H9 (cell line): ENCODE data around the gene PIK3R4. TPM values are rescaled to one million over a fixed set of nuclear protein-coding genes. Genes with fewer than 3 reads are reported as not detected.

Experiments
- DNase-seq: peaks from one replicate; pipeline ENCODE4 v3.0.0-alpha.2; 2017
- H2AFZ ChIP-seq: one replicate; pipeline ENCODE4 v1.6.1; 2013; ENCODE audit warnings: mild to moderate bottlenecking, low read length, control low read depth, moderate library complexity
- H2AK5ac ChIP-seq: 2 replicates; pipeline ENCODE4 v1.6.1; 2013; ENCODE audit warnings: low read length, control low read depth, mixed read lengths; ENCODE audit not compliant: insufficient read length
- H2BK120ac ChIP-seq: one replicate; pipeline ENCODE4 v1.6.1; 2013; ENCODE audit warnings: low read depth, mild to moderate bottlenecking, low read length, control low read depth, inconsistent platforms; ENCODE audit not compliant: poor library complexity, severe bottlenecking
- H2BK12ac ChIP-seq: 2 replicates; pipeline ENCODE4 v1.6.1; 2013; ENCODE audit warnings: low read length, control low read depth, mixed read lengths, low read depth; ENCODE audit not compliant: insufficient read length
- H2BK15ac ChIP-seq: 2 replicates; pipeline ENCODE4 v1.6.1; 2013; ENCODE audit warnings: low read depth, low read length, control low read depth
- H2BK20ac ChIP-seq: one replicate; pipeline ENCODE4 v1.6.1; 2013; ENCODE audit warnings: low read depth, mild to moderate bottlenecking, low read length, control low read depth, inconsistent platforms; ENCODE audit not compliant: poor library complexity, severe bottlenecking
- H2BK5ac ChIP-seq: 2 replicates; pipeline ENCODE4 v1.6.1; 2013; ENCODE audit warnings: low read length, control low read depth, mixed read lengths; ENCODE audit not compliant: insufficient read length
- H3K14ac ChIP-seq: 2 replicates; pipeline ENCODE4 v1.6.1; 2013; ENCODE audit warnings: low read length, control low read depth; ENCODE audit not compliant: insufficient read depth
- H3K18ac ChIP-seq: 2 replicates; pipeline ENCODE4 v1.6.1; 2013; ENCODE audit warnings: low read depth, mild to moderate bottlenecking, mixed read lengths, low read length, control low read depth; ENCODE audit not compliant: insufficient read length
- H3K23ac ChIP-seq: 2 replicates; pipeline ENCODE4 v1.6.1; 2013; ENCODE audit warnings: low read length, control low read depth, mixed read lengths, low read depth; ENCODE audit not compliant: insufficient read length
- H3K23me2 ChIP-seq: 2 replicates; pipeline ENCODE4 v1.6.1; 2013; ENCODE audit warnings: low read depth, mild to moderate bottlenecking, mixed read lengths, low read length, control low read depth; ENCODE audit not compliant: insufficient read length, poor library complexity, severe bottlenecking
- H3K27ac ChIP-seq: 2 replicates; pipeline ENCODE4 v1.5.1; 2013; ENCODE audit warnings: low read length, control low read depth, mixed read lengths, low read depth; ENCODE audit not compliant: insufficient read length
- H3K27me3 ChIP-seq: 2 replicates; pipeline ENCODE4 v1.6.1; 2013; ENCODE audit warnings: low read length, control low read depth, inconsistent platforms; ENCODE audit not compliant: insufficient read depth
- H3K4ac ChIP-seq: 2 replicates; pipeline ENCODE4 v1.6.1; 2013; ENCODE audit warnings: low read depth, mild to moderate bottlenecking, control low read depth, inconsistent platforms, low read length, moderate library complexity
- H3K4me1 ChIP-seq: 2 replicates; pipeline ENCODE4 v1.6.1; 2013; ENCODE audit warnings: low read length, control low read depth, inconsistent platforms; ENCODE audit not compliant: insufficient read depth
- H3K4me2 ChIP-seq: 2 replicates; pipeline ENCODE4 v1.6.1; 2013; ENCODE audit warnings: low read length, control low read depth, mixed read lengths; ENCODE audit not compliant: insufficient read length, insufficient read depth
- H3K56ac ChIP-seq: 2 replicates; pipeline ENCODE4 v1.6.1; 2013; ENCODE audit warnings: low read depth, mild to moderate bottlenecking, mixed read lengths, low read length, control low read depth; ENCODE audit not compliant: insufficient read length
- H3K79me1 ChIP-seq: 2 replicates; pipeline ENCODE4 v1.6.1; 2013; ENCODE audit warnings: low read depth, mild to moderate bottlenecking, moderate library complexity, low read length, control low read depth, inconsistent platforms; ENCODE audit not compliant: insufficient read depth, poor library complexity, severe bottlenecking
- H3K79me2 ChIP-seq: 2 replicates; pipeline ENCODE4 v1.6.1; 2013; ENCODE audit warnings: low read length, control low read depth, inconsistent platforms; ENCODE audit not compliant: insufficient read depth
- H3K9ac ChIP-seq: 2 replicates; pipeline ENCODE4 v1.6.1; 2013; ENCODE audit warnings: low read length, control low read depth, mixed read lengths; ENCODE audit not compliant: insufficient read length; ENCODE audit errors: extremely low read depth
- H3K9me3 ChIP-seq: one replicate; pipeline ENCODE4 v1.6.1; 2013; ENCODE audit warnings: low read depth, low read length, inconsistent platforms; ENCODE audit not compliant: control insufficient read depth
- H3T11ph ChIP-seq: one replicate; pipeline ENCODE4 v1.6.1; 2013; ENCODE audit warnings: mild to moderate bottlenecking, low read length, control low read depth, inconsistent platforms
- H4K20me1 ChIP-seq: one replicate; pipeline ENCODE4 v1.6.1; 2013; ENCODE audit not compliant: control insufficient read depth, insufficient read length, insufficient read depth
- H4K5ac ChIP-seq: 2 replicates; pipeline ENCODE4 v1.6.1; 2013; ENCODE audit warnings: low read depth, mild to moderate bottlenecking, mixed read lengths, low read length, control low read depth; ENCODE audit not compliant: insufficient read length
- H4K8ac ChIP-seq: replicated peaks from 2 replicates; pipeline ENCODE4 v1.6.1; 2013; ENCODE audit warnings: low read length, control low read depth, mixed read lengths, low read depth; ENCODE audit not compliant: insufficient read length
- H4K91ac ChIP-seq: 2 replicates; pipeline ENCODE4 v1.6.1; 2013; ENCODE audit warnings: low read depth, mild to moderate bottlenecking, moderate library complexity, mixed read lengths, low read length, control low read depth; ENCODE audit not compliant: insufficient read length
- H3K27ac Mint-ChIP-seq, 3 experiments: 2 replicates in 2 of 3; 3 replicates in 1 of 3; pipeline ENCODE4 v1.8.0; 2020 to 2021; ENCODE audit warnings: mixed read lengths in 3 of 3, mild to moderate bottlenecking in 1 of 3, moderate library complexity in 1 of 3
- H3K27me3 Mint-ChIP-seq: 2 replicates; pipeline ENCODE4 v1.8.0; 2021; ENCODE audit warnings: low read depth, mild to moderate bottlenecking, moderate library complexity, mixed read lengths
- H3K36me3 Mint-ChIP-seq, 3 experiments: 2 replicates in 2 of 3; 3 replicates in 1 of 3; pipeline ENCODE4 v1.8.0; 2020 to 2021; ENCODE audit warnings: low read depth in 3 of 3, mixed read lengths in 3 of 3; ENCODE audit not compliant: insufficient read depth in 1 of 3
- H3K4me1 Mint-ChIP-seq, 2 experiments: 2 replicates each; pipeline ENCODE4 v1.8.0; 2020; ENCODE audit warnings: mixed read lengths in 2 of 2
- H3K4me3 Mint-ChIP-seq, 2 experiments: 2 replicates in 1 of 2; 3 replicates in 1 of 2; pipeline ENCODE4 v1.8.0; 2020 to 2021; ENCODE audit warnings: mild to moderate bottlenecking in 2 of 2, mixed read lengths in 2 of 2, moderate library complexity in 1 of 2
- H3K9me3 Mint-ChIP-seq, 2 experiments: 2 replicates in 1 of 2; 3 replicates in 1 of 2; pipeline ENCODE4 v1.8.0; 2020; ENCODE audit warnings: mild to moderate bottlenecking in 2 of 2, mixed read lengths in 2 of 2, moderate library complexity in 1 of 2
- WGBS: extraction: QIAGEN DNeasy Blood & Tissue Kit; methylation state at CpG from one replicate; pipeline ENCODE4 v1.1.7; 2013; ENCODE audit warnings: missing lambda C conversion rate, low lambda C conversion rate, mixed read lengths; ENCODE audit not compliant: insufficient read length; ENCODE audit errors: extremely low coverage; 5-methylcytosine and 5-hydroxymethylcytosine counted together
- total RNA-seq: library from RNA; stranded (reverse); gene quantifications from 2 replicates; pipeline ENCODE4 v1.2.1, GENCODE V29; 2021
- TF ChIP-seq, protein P1 (sequence below): fragments of 200-600 bp; sonication (generic); conservative IDR thresholded peaks from 3 replicates; pipeline ENCODE4 v1.8.0; 2021; ENCODE audit warnings: antibody characterized with exemption, mild to moderate bottlenecking

Gene PIK3R4
- total RNA-seq, 1 experiment from 2014 or later: 28.6 TPM

DNA sequence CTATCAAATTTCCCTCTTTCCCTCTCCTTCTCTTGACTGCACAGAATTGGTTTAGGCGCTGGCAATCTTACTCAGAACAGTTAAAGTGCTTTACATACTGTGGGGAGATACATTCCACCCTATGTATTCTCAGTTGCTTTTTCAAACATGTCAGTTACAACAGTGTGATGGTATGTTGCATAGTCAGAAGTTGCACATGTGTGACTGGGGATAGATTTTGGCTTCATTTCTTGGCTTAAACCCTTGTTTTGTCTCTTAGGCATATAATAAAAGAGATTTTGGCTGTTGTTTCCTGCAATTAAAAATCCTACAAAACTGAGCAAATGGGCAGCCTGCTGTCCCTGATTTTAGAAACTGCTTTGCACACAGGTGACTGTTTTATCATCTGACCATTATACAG is 86.7 kb downstream of the PIK3R4 start:
- TF ChIP-seq, protein P1, sequence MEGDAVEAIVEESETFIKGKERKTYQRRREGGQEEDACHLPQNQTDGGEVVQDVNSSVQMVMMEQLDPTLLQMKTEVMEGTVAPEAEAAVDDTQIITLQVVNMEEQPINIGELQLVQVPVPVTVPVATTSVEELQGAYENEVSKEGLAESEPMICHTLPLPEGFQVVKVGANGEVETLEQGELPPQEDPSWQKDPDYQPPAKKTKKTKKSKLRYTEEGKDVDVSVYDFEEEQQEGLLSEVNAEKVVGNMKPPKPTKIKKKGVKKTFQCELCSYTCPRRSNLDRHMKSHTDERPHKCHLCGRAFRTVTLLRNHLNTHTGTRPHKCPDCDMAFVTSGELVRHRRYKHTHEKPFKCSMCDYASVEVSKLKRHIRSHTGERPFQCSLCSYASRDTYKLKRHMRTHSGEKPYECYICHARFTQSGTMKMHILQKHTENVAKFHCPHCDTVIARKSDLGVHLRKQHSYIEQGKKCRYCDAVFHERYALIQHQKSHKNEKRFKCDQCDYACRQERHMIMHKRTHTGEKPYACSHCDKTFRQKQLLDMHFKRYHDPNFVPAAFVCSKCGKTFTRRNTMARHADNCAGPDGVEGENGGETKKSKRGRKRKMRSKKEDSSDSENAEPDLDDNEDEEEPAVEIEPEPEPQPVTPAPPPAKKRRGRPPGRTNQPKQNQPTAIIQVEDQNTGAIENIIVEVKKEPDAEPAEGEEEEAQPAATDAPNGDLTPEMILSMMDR: no peak
- no CpG with 5 or more reads among the region's 1 CpG for WGBS
- no peak overlapping the region for H3K4ac ChIP-seq

More for the DNA sequence above, 86.7 kb downstream of the PIK3R4 start:
- Mint-ChIP-seq H3K4me1 (no peaks in the 10 kb centered on the region), H3K27ac (no peak overlapping the region), H3K9me3 (peaks cover 0 to 8% of the 10 kb centered on the region in 2 experiments; a peak in 2 of 5 replicates), H3K27me3 (no peaks in the 10 kb centered on the region), H3K36me3 (peaks cover 5 to 14% (median 8%) of the 10 kb centered on the region in 3 experiments), H3K4me3 (no peak overlapping the region)
- no peak overlapping the region for H3K14ac ChIP-seq
- no peak overlapping the region for H3K27ac ChIP-seq
- no peak overlapping the region for H3K56ac ChIP-seq
- no peak overlapping the region for H3K9ac ChIP-seq
- H2BK20ac ChIP-seq: no peak overlapping the region
- H3K4me1 ChIP-seq: no peaks in the 10 kb centered on the region
- H2BK12ac ChIP-seq: no peak overlapping the region
- DNase-seq: no peak
- H4K91ac ChIP-seq: no peak overlapping the region
- no peak overlapping the region for H2AFZ ChIP-seq
- H3K23me2 ChIP-seq: no peaks in the 10 kb centered on the region
- no peak overlapping the region for H2AK5ac ChIP-seq
- no peak overlapping the region for H3K18ac ChIP-seq
- H3K79me2 ChIP-seq: no peaks in the 10 kb centered on the region
- no peak overlapping the region for H4K5ac ChIP-seq
- no peak overlapping the region for H2BK5ac ChIP-seq
- H4K20me1 ChIP-seq: no peaks in the 10 kb centered on the region
- no peaks in the 10 kb centered on the region for H3K9me3 ChIP-seq
- H3K4me2 ChIP-seq: no peak overlapping the region
- H3K27me3 ChIP-seq: no peaks in the 10 kb centered on the region
- no peak overlapping the region for H3T11ph ChIP-seq
- no peak overlapping the region for H3K23ac ChIP-seq
- no peak overlapping the region for H4K8ac ChIP-seq
- H2BK15ac ChIP-seq: no peak overlapping the region
- no peaks in the 10 kb centered on the region for H3K79me1 ChIP-seq
- H2BK120ac ChIP-seq: no peak overlapping the region
